DMS 273 (cell line): ENCODE measurements around the gene SLCO2A1.

Source experiments
- DNase-seq: peaks from one replicate; lab custom pipeline; 2025; ENCODE audit not compliant: unreplicated experiment; lab: John Stamatoyannopoulos, UW

Gene SLCO2A1

DNA sequence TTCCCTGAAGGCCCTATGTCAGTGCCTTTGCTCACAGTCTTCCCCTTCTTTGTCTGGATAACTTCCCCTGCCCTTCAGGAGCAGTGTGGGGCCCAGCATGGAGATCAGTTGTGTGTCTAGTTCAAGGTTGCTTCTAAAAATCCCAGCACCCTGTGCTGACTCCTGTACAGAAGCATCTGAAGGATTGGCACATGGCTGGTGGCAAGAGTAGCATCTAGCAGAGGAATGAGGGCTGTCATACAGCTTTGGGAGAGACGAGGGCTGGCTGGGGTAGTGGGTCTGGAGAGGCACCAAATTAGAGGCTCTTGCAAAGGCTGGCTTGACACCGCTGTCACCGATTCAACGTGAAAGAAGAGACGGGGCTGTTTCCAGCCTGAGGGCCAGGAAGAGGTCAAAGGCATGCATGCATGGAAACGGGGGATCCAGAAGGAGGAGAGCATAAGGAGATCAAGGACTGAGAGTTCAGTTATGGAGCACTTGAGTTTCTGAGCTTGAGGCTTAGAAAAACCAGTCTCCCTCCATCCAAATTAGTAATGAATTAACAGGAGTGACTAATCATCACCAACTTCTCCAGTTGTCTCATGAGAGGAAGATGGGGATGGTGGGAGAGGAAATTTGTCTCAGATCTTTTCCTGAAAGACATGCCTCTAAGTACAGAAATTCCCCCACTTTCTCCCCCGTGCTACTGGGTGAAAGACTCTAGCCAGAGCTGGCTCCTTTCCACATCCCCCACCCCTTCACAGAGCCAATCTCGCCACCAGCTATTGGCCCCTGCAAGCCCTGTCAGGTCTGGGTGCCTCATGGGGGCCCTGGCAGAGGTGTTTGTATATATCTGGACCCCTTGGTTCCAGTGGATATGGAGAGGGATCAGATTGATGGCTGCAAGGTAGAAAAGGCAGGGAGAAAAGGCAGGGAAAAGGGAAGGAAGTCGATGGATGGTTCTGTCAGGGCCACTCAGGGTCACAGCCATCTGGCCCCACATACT, 45.9 kb downstream of the SLCO2A1 start:
- DNase-seq: no peak

DNA sequence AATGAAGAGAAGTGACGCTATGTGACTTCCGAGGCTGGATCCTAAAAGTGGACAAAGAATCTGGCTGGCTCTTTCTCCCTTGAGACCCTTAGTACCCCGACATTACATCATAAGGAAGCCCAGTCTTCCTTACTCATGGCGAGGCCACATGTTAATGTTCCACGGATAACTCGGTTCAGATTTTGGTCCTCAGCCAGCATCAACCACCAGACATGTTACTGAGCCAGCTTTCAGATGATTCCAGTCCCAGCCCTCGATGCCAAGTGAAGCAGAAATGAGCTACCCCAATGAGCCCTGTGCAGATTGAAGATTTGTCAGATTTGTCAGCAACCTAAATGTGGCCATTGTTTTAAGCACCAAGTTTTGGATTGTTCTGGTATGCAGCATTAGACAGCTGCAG, 46.6 kb downstream of the SLCO2A1 start:
- DNase-seq: no peak

DNA sequence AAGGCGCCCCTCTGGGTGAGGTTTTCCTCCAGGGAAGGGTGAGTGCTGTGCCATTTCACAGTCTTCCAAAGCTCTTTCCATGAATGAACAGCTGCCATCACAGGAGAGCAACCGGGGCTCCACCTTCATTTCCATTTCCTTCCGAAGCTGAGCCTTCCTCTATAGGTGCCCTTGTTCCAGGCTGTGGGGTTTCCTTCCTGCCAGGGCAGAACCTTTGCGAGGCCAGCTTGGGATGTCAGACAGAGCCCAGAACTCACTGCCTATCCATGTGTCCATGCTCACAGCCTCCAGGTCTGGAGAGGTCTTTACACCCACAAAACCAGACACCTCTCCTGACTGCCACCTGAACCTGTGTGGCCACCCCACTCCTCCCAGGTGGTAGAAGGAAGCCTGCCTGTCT, 49.2 kb downstream of the SLCO2A1 start:
- DNase-seq: no peak

DNA sequence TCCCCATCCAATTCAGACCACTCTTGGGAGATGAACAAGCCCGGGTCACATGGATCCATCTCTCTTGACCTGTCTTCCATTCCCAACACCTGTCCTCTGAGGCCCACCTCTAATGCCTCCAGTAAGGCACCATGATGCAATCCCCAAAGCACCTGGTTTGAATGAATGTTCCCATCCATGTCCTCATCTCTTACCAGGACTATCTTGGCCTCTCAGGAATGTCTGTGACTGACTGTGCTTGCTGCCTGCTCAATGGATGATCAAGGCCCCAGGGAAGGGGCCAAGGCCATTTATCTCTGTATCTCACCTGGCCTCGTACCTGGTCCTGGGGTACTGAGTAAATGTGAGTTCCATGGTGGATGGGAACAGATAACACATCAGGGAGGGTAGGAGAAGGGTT, 49.7 kb downstream of the SLCO2A1 start:
- DNase-seq: no peak

DNA sequence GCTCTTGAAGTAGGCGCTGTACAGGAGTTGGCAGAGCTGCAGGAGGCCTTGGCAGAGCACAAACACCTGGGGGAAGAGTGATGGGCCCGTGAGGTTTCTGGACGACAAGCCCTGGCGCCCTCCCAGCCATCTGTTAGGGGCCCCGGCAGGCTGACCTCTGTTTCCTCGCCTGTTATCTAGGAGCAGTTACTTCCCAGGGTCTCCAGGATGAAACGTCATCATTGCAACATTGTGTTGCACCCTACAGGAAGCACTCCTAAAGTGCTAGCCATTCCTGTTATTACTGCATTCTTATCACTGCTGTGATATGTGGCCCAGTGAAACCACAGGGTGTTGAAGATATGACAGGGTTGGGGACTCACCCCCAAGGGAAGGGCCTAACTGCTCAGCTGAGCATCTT, 50.2 kb downstream of the SLCO2A1 start:
- peak; percentile 25 for DNase-seq

DNA sequence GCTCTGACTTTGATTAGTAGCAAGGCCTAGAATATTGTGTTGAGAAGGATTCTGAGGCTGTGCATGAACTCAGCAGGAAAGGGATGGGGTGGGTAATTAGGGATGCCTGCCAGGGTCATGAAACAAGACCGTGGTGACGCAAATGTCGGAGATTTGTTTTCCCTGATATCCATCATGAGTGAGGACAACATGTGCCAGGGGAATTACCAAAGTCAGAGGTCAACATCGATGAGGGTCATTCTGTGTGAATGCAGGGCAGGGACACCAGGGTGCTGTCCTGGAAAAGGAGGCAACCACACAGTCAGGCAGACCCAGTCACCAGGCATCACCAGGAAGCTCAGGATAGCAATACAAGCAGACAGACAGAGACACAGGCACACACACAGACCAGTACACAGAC, 52.2 kb downstream of the SLCO2A1 start:
- no peak for DNase-seq

DNA sequence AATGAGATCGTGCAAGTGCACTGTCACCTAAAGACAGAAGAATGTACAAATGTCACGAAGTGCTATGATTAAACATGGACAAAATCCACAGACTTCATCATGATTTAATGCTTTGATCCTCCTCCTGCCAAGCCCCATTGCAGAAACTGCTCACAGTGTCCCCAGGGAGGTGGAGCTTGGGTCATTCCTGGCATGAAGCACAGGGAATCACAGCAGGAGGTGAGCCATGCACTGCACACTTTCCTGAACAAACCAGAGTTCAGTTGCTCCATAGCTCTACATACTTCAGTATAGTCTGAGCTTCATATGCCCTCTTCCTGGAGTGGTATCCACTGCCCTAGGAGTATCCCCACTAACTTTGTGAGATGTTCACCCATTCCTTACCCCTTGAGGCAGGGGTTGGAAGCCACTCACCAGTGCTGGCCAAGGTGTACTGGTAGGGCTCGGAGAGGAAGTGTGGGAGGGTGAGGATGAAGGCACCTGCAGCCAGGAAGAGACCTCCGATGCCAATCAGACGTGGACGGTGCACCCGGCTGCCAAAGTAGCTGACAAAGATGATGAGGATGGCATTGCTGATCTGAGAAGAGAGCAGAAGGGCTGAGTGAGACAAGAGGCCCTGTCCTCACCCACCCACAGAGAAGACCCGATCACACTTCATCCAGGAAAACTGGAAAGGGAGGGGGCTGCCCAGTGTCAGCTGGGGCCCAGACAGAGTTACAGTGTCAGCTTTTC, 56.3 kb downstream of the SLCO2A1 start:
- no peak for DNase-seq

DNA sequence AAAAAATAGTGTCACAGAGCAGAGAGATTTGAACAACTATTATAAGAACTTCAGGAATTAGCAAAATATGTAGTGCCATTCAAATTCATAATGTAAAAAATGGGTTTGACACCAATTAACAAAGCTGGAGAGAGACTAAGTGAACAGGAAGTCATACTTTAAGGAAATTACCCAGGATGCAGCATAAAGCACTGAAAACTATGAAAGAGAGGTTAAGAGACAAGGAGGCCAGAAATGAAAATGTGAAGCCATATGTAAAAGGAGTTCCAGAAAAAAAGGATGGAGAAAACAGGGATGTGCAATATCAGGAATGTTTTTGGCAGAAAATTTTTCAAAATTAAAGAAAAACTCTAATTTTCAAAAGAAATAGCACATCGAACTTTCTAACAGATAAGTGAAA, 57.6 kb downstream of the SLCO2A1 start:
- no peak for DNase-seq

DNA sequence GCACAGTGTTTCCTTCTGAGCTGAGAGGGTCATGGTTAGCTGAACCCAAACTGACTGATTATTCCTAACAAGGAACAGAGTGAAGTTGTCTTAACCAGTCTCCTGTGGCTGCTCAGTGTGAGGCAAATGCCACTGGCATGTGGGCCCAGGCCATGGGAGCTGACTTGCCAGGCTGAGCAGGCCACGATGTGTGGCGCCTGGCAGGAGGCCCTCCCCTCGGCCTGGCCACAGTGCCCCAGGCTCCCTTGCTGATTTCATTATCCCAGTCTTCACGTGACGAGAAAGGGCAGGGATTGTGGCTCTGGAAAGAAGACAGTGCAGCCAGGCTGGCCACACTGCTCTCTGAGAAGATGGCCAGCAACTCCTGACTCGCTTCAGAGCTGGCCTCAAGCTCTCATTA, 58.8 kb downstream of the SLCO2A1 start:
- DNase-seq: no peak

DNA sequence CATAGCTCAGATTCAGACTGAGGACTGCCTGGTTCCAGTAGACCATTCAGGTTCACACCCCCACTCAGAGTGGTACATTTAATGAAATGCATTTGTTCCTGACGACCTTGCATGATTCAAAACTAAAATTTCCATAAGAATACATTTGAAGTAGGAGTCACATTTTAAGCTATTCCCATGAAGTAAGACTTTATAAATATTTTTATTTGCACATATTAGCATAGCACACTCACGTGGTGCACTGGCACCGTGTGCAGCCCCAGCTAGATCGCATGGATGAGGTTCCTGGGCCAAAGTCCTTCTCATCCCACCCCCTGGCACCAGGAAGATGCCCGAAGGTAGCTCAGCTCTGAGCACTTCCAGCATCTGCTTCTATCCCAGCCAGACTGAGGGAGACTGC, 59.4 kb downstream of the SLCO2A1 start:
- no peak for DNase-seq

DNA sequence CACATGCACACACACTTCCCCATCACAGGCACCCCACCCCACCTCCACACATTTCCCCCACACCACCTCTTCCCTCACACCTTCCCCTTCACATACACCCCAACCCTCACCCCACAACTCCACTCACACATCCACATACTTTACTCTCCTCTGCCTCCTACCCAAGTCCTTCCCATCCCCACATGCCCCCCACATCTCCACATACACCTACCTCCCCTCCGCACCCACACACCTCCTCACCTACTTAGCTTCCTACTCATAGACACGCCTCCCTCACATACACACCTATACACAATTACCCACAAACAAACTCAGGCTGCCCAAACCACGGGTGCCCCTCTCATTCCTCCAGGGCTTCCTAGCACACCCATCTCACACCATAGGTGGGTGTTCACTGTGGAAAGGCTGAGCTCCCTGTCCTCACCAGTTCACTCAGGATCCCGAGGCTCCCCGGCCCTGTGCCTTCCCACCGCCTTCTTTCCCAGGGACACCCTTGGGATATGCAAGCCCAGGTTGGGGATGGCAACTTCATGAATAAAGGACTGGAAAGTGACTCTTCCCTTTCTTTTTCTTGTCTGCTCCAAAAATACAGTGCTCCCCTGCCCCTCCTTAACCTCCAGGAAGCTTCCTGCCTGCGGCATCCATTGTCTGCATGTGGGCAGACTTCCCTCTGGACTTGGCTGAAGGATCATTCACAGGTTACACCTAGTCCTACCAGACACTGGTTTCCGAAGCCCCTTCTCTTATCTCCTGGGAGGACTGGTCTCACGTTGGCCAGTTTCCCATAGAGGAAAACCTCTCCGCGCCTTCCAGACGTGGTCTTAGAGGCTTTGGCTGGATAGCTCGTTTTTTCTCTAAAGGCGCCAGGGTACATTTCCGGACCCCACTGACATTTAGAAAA, 61.5 kb downstream of the SLCO2A1 start:
- DNase-seq: no peak

DNA sequence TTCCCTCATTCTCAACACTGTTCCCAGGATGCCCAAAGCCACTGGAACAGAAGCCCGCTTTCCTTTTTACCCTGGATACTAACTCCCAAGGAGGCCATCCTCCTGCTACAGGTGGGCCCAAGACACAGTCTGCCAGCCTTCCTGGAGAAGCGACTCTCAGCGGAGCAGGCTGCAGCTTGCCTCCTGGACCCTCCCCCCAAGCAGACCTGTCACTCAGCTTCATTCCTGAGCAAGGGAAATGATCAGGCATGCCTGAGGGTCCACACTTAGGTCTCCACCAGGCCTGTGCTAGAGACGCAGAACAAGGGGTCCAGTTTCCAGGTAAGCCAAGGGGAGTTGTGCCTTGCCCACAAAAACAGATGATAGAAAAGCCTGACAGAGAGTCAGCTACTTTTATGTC, 62.8 kb downstream of the SLCO2A1 start:
- no peak for DNase-seq

DNA sequence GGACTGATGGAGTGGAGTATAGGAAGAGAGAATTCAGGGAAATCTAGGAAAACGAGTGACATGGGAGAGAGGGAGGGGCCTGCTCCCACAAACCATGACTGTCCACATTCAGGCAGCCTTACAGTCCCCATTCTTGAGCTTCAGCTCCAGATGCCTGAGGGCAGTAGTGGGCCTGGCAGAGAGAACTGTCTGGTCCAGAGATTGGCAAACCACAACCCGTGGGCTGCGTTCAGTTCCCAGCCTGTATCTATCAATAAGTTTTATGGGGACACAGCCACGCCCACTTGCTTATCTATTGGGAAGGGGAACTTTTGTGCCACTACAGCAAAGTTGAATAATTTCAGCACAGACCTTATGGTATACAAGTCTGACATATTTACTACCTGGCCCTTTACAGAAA, 63.8 kb downstream of the SLCO2A1 start:
- DNase-seq: no peak

DNA sequence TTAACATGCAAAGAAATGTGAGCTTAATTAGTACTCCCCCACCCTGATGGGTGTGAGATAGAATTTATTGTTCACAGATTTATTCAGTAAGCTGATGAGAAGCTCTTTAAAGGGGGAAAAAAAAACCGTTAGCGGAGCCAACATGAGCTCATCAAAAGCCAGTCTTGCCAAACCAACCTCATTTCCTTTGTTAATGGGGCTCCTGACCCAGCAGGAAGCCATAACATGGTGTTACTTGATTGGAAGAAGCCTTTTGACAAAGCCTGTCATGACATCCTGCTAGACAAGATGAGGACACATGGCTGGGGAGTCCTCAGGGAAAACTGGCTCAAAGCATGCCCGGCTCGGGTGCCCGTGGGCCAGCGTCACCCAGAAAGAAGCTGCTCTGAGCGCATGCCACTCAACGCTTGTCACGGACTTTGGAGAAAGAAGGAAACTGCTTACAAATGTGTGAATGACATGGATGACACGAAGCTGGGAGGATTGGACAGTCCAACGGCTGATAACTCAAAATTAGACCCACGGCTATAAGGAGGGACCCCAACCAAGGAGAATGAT, 64.6 kb downstream of the SLCO2A1 start:
- DNase-seq: no peak

DNA sequence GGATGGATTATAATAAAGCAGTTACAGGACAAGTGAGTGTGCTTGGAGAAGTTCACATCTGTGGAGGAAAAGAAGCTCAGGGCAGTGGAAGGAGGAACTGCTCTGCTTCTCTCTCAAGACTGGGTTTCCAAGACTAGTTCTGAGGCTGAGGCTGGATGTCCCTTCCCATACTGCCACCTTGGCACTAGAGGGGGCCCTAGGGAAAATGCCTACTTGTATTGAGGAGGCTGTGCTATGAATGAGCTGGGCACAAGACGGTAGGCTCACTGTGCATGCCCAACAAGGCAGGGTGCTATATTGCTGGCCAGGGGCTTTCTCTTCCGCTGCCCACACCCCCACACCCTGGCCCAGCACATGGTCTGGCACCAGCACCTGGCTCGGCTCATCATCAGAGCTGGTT, 65.2 kb downstream of the SLCO2A1 start:
- peak; percentile 53 for DNase-seq

DNA sequence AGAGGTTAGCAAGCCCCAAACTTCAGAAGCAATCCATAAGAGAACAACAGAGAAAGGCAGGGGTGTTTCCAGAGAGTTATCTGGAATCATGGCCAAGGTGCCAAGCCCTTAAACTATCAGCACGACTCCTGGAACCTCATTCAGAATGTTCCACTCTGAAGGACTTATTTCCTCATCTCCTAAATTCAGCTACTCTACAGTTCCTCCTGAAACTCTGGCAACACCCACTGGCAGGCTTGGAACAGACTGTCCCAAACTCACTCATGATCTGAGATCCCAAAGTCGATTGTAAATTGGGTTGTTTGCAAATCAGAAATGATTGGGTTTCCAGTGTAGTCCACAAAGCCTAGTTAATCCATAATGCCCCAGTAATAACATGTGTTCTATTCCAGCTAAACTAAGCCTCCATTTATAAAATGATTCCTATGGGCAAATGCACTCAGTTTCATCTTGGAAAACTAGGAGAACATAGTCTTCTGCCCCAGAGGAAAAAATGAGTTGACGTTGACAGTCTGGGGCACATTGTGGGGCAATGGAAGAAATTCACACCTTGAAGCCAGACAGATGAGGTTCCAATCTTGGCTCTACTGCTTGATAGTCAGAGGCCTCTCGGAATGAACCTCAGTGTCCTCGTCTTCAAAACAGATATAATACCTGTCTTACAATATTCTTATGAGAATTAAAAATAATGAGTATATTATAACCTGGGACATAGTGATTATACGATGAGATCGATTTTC, 65.9 kb downstream of the SLCO2A1 start:
- no peak for DNase-seq

DNA sequence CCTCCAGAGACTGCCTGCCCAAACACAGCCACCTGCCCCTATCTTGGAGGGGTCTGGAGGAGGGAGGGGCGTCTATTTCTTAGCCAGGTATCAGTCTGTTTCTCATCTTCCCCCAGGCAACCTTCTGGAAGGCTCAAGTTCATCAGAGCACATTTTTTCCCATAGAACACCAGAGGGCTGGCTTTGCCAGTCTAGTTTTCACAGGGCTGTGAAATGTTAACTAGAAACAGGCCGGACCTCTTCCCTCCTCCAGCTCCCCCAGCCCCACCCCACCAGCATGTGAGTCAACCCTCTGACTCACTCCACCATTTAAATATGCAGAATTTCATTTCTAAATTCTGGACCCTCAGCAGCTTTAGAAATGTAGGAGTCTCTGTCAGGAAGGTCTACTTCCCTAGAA, 66.9 kb downstream of the SLCO2A1 start:
- no peak for DNase-seq

DNA sequence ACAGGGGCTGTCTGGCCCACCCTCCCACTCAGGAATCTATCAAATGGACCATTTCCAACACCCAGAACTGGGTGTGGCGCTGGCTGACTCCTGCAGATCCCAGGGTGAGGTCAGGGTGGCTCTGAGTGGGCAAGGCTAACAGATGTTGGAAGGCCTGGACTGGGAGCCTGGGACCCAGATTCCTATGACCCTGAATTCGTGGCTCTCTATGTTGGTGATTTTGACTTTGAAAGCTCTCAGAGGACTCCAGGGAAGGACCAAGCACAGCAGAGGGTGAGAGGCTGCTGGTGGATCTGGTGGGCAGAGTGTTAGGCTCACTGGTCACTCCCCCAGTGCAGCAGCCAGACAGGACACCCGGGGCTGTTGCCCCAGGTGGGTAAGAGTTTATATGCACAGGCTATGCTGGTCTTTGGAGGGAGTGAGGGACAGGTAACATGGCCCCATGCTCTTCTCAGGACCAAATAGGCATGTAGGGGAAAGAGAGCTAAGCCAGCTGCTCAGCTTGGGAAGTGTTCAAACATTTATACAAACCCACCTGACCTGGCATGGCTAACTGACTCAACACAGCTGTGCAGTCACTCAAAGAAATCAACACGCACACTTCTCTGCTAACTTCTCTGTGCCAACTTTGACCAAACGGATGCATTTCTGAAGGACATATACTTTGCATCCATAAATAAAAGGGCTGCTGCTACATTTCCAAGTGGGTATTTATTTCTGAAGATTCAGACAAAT, 71.5 kb downstream of the SLCO2A1 start:
- no peak for DNase-seq

DNA sequence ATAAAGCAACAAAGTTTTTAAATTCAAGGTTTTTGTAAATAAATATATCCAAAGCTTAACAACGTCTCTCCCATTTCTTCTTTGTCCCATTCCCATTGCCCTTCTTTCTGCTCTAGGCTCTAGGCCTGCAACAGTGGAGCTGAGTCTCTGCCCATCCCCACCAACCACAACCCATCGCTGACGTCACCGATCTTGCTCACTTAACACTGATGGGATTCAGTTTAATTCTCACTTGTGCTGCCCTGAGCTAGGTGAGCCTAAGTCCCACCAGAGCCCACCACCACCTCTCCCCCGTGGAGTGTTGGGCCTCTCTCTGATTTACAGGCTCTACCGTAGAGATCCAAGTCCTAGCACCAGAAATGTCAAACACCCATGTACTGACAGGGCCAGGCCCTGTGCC, 72.7 kb downstream of the SLCO2A1 start:
- DNase-seq: no peak

DNA sequence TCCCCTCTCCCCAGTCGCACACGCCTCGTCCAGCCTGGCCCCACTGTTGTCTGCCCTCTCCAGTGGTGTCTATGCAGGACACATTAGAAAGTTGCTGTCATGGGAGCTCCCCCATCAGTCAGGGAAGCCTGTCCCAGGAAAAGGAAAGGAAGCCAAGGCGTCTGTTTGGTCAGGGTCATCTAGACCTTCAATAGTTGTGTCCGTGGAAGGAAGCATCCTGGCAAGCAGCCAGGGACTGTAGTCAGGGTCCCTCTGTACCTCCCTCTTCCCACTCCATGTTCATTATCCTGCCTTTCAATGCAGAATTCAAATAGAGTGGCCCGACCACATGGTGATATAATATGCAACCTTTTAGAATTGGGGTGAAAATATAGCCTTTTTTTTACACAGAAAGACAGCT, 73.4 kb downstream of the SLCO2A1 start:
- DNase-seq: no peak
